Lung (tissue), 12 donors: ENCODE data around the gene TCIRG1. TPM values are rescaled to one million over a fixed set of nuclear protein-coding genes. Genes with fewer than 3 reads are reported as not detected.

Source experiments
- ATAC-seq: fragments of 200-7000 bp; cut with Tn5 transposase; one replicate; pipeline ENCODE4 v1.9.1; 2020; ENCODE audit warnings: moderate number of reproducible peaks; ENCODE audit not compliant: insufficient read depth, low FRiP score
- DNase-seq, 3 donors: peaks; one replicate each; pipeline ENCODE4 v3.0.0-alpha.2; 2013 to 2017
- H3K27ac ChIP-seq, 2 donors: one replicate each; pipeline ENCODE4 v1.5.1; 2013; ENCODE audit warnings: mild to moderate bottlenecking in 2 of 2, moderate library complexity in 2 of 2, control low read depth in 1 of 2, inconsistent platforms in 1 of 2, low read depth in 1 of 2, low read length in 1 of 2
- H3K27me3 ChIP-seq, 3 donors: one replicate each; pipeline ENCODE4 v1.5.1; 2013; ENCODE audit warnings: low read length in 2 of 3; ENCODE audit not compliant: control insufficient read depth in 3 of 3, insufficient read depth in 3 of 3
- H3K36me3 ChIP-seq, 4 donors: one replicate each; pipeline ENCODE4 v1.5.1; 2013; ENCODE audit warnings: low read length in 4 of 4, mild to moderate bottlenecking in 1 of 4, moderate library complexity in 1 of 4; ENCODE audit not compliant: control insufficient read depth in 4 of 4, insufficient read depth in 4 of 4
- H3K4me1 ChIP-seq, 5 donors: one replicate each; pipeline ENCODE4 v1.5.1; 2013; ENCODE audit warnings: low read length in 5 of 5, mild to moderate bottlenecking in 2 of 5, moderate library complexity in 1 of 5; ENCODE audit not compliant: control insufficient read depth in 5 of 5, insufficient read depth in 5 of 5
- H3K4me3 ChIP-seq: one replicate; pipeline ENCODE4 v1.5.1; 2013; ENCODE audit warnings: mild to moderate bottlenecking, control low read depth, moderate library complexity
- H3K9ac ChIP-seq, 2 donors: one replicate each; pipeline ENCODE4 v1.5.1; 2013; ENCODE audit warnings: low read length in 2 of 2, control low read depth in 1 of 2; ENCODE audit not compliant: insufficient read depth in 1 of 2
- H3K9me3 ChIP-seq, 4 donors: one replicate each; pipeline ENCODE4 v1.5.1; 2013; ENCODE audit warnings: low read length in 3 of 4, mild to moderate bottlenecking in 1 of 4, moderate library complexity in 1 of 4; ENCODE audit not compliant: control insufficient read depth in 4 of 4, insufficient read depth in 3 of 4
- WGBS, 2 donors: extraction: QIAGEN DNeasy Blood & Tissue Kit; methylation state at CpG; one replicate each; pipeline ENCODE4 v1.1.7; 2013; 5-methylcytosine and 5-hydroxymethylcytosine counted together
- polyA plus RNA-seq, 2 donors: library from polyadenylated mRNA; stranded (reverse); fragments of 200-250 nt; gene quantifications; one replicate each; pipeline ENCODE4 v1.2.1, GENCODE V29; 2013
- total RNA-seq, 2 donors: library from RNA; depleted of rRNA in 1 of 2; stranded (reverse); fragments of >200 nt in 1 of 2; gene quantifications; one replicate each; pipeline ENCODE4 v1.2.1, GENCODE V29; 2014 to 2021
- TF ChIP-seq, protein P1 (sequence below): IDR thresholded peaks from 2 replicates; pipeline ENCODE4 v1.5.1; 2012; ENCODE audit warnings: mild to moderate bottlenecking; ENCODE audit errors: control extremely low read depth, extremely low read depth
- donor health status: control.
- donor health status: control.
- donor health status: Bipolar disorder and iron deficiency.
- donor health status: healthy.
- donor health status: DM: yes; HTN: yes; CAD: no.

Gene TCIRG1
- total and polyA plus RNA-seq, 4 donors = 70.2 to 438 (median 283) TPM

GRCh38 chr11:68014157-68014946, 24.5 kb upstream of the TCIRG1 start:
- no peaks in the 10 kb centered on the region for H3K27me3 ChIP-seq
- no peak overlapping the region for H3K4me3 ChIP-seq
- H3K4me1 ChIP-seq = peaks cover 5 to 43% (median 15%) of the 10 kb centered on the region in 5 donors
- no peak overlapping the region for H3K9ac ChIP-seq
- H3K9me3 ChIP-seq = no peaks in the 10 kb centered on the region
- WGBS, 2 donors = 30 to 41% methylated on average over 15 to 16 of the region's 16 CpGs
- TF ChIP-seq, protein P1, sequence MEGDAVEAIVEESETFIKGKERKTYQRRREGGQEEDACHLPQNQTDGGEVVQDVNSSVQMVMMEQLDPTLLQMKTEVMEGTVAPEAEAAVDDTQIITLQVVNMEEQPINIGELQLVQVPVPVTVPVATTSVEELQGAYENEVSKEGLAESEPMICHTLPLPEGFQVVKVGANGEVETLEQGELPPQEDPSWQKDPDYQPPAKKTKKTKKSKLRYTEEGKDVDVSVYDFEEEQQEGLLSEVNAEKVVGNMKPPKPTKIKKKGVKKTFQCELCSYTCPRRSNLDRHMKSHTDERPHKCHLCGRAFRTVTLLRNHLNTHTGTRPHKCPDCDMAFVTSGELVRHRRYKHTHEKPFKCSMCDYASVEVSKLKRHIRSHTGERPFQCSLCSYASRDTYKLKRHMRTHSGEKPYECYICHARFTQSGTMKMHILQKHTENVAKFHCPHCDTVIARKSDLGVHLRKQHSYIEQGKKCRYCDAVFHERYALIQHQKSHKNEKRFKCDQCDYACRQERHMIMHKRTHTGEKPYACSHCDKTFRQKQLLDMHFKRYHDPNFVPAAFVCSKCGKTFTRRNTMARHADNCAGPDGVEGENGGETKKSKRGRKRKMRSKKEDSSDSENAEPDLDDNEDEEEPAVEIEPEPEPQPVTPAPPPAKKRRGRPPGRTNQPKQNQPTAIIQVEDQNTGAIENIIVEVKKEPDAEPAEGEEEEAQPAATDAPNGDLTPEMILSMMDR = no peak
- DNase-seq (peak; percentile 78 to 83 (median 81)), ATAC-seq (peak; percentile 37)
- H3K36me3 ChIP-seq = peaks cover 0 to 4% (median 0%) of the 10 kb centered on the region in 4 donors
- peak overlapping the region in 1 of 2 donors; percentile 88 for H3K27ac ChIP-seq

- Histone ChIP-seq H3K27me3 (no peaks in the 10 kb centered on the region), H3K9ac (no peak overlapping the region), H3K9me3 (no peaks in the 10 kb centered on the region), H3K4me1 (peaks cover 5 to 40% (median 15%) of the 10 kb centered on the region in 5 donors), H3K27ac (peak overlapping the region in 1 of 2 donors; percentile 88), H3K36me3 (peaks cover 0 to 4% (median 0%) of the 10 kb centered on the region in 4 donors), H3K4me3 (no peak overlapping the region)
- 87 to 89% methylated on average over 17 to 19 of the region's 19 CpGs for WGBS, 2 donors
- DNase-seq (no peak), ATAC-seq (no peak)
- TF ChIP-seq, protein P1 = no peak
Observed at GRCh38 chr11:68014947-68015447, 23.8 kb upstream of the TCIRG1 start.

GRCh38 chr11:68015467-68015866, 23.4 kb upstream of the TCIRG1 start:
- H3K27me3 ChIP-seq = no peaks in the 10 kb centered on the region
- no peak overlapping the region for H3K4me3 ChIP-seq
- TF ChIP-seq, protein P1 = no peak
- peaks cover 4 to 35% (median 15%) of the 10 kb centered on the region in 5 donors for H3K4me1 ChIP-seq
- H3K36me3 ChIP-seq = peaks cover 0 to 4% (median 0%) of the 10 kb centered on the region in 4 donors
- 98% methylated on average over 8 of the region's 8 CpGs for WGBS, 2 donors
- ATAC-seq = no peak
- DNase-seq = no peak
- H3K9ac ChIP-seq = no peak overlapping the region
- H3K27ac ChIP-seq = no peak overlapping the region
- H3K9me3 ChIP-seq = no peaks in the 10 kb centered on the region
